Measurements from ENCODE around the gene PTPRD.

The PTPRD gene

GRCh38 chr9:9719373-9720112 lies 893.3 kb downstream of the PTPRD start:
- Histone ChIP-seq H3K4me2 (ENCODE audit: low read depth, low read length, poor library complexity, severe bottlenecking) (no peak overlapping the region), H4K20me1 (ENCODE audit: low read depth, low read length) (no peaks in the 10 kb centered on the region), H3K27me3 (ENCODE audit: low read length) (no peaks in the 10 kb centered on the region), H2AFZ (ENCODE audit: low read depth, low read length, severe bottlenecking) (no peak overlapping the region), H3K27ac (ENCODE audit: low read depth, low read length) (no peak overlapping the region), H3K9ac (ENCODE audit: low read length) (no peak overlapping the region), H3K4me3 (ENCODE audit: insufficient read depth, low read length, poor library complexity, severe bottlenecking) (no peak overlapping the region), H3K9me3 (ENCODE audit: insufficient read depth, low read length) (peaks cover 8% of the 10 kb centered on the region; the same call in 1 of the 2 replicates), H3K9me2 (replicated peaks; ENCODE audit: insufficient read depth, low read length) (no peaks in the 10 kb centered on the region), H3F3A (ENCODE audit: insufficient read depth) (no peaks in the 10 kb centered on the region), H3K36me3 (ENCODE audit: low read length) (no peaks in the 10 kb centered on the region), H3K79me2 (ENCODE audit: insufficient read depth, low read length) (no peaks in the 10 kb centered on the region)
- TF ChIP-seq CTCF (IDR thresholded peaks at IDR 0.05; ENCODE audit: insufficient read depth, low read length, poor library complexity, severe bottlenecking) (no peak), EZH2phosphoT487 (conservative IDR thresholded peaks at IDR 0.05; ENCODE audit: low read length) (no peak)

- Histone ChIP-seq H3K9me2 (replicated peaks; ENCODE audit: insufficient read depth, low read length) (no peaks in the 10 kb centered on the region), H2AFZ (ENCODE audit: low read depth, low read length, severe bottlenecking) (no peak overlapping the region), H3F3A (ENCODE audit: insufficient read depth) (no peaks in the 10 kb centered on the region), H3K9ac (ENCODE audit: low read length) (no peak overlapping the region), H3K79me2 (ENCODE audit: insufficient read depth, low read length) (no peaks in the 10 kb centered on the region), H3K27ac (ENCODE audit: low read depth, low read length) (no peak overlapping the region), H3K4me2 (ENCODE audit: low read depth, low read length, poor library complexity, severe bottlenecking) (no peak overlapping the region), H4K20me1 (ENCODE audit: low read depth, low read length) (no peaks in the 10 kb centered on the region), H3K4me3 (ENCODE audit: insufficient read depth, low read length, poor library complexity, severe bottlenecking) (no peak overlapping the region), H3K27me3 (ENCODE audit: low read length) (no peaks in the 10 kb centered on the region), H3K36me3 (ENCODE audit: low read length) (no peaks in the 10 kb centered on the region), H3K9me3 (ENCODE audit: insufficient read depth, low read length) (peaks cover 8% of the 10 kb centered on the region; the same call in 1 of the 2 replicates)
- no peak for TF ChIP-seq CTCF (IDR thresholded peaks at IDR 0.05; ENCODE audit: insufficient read depth, low read length, poor library complexity, severe bottlenecking)
- no peak for TF ChIP-seq EZH2phosphoT487 (conservative IDR thresholded peaks at IDR 0.05; ENCODE audit: low read length)
Observed at GRCh38 chr9:9718691-9719090, 894.1 kb downstream of the PTPRD start.

- Histone ChIP-seq H3K36me3 (ENCODE audit: low read length) (no peaks in the 10 kb centered on the region), H2AFZ (ENCODE audit: low read depth, low read length, severe bottlenecking) (no peak overlapping the region), H4K20me1 (ENCODE audit: low read depth, low read length) (no peaks in the 10 kb centered on the region), H3K27me3 (ENCODE audit: low read length) (0 out of 2 replicates have a peak, but pooled peaks cover 4% of the 10 kb centered on the region), H3K79me2 (ENCODE audit: insufficient read depth, low read length) (no peaks in the 10 kb centered on the region), H3K9ac (ENCODE audit: low read length) (no peak overlapping the region), H3K4me2 (ENCODE audit: low read depth, low read length, poor library complexity, severe bottlenecking) (no peak overlapping the region), H3K9me2 (replicated peaks; ENCODE audit: insufficient read depth, low read length) (no peaks in the 10 kb centered on the region), H3K27ac (ENCODE audit: low read depth, low read length) (no peak overlapping the region), H3K9me3 (ENCODE audit: insufficient read depth, low read length) (no peaks in the 10 kb centered on the region), H3K4me3 (ENCODE audit: insufficient read depth, low read length, poor library complexity, severe bottlenecking) (no peak overlapping the region), H3F3A (ENCODE audit: insufficient read depth) (no peaks in the 10 kb centered on the region)
- no peak for TF ChIP-seq EZH2phosphoT487 (conservative IDR thresholded peaks at IDR 0.05; ENCODE audit: low read length)
- no peak for TF ChIP-seq CTCF (IDR thresholded peaks at IDR 0.05; ENCODE audit: insufficient read depth, low read length, poor library complexity, severe bottlenecking)
Observed at GRCh38 chr9:9679433-9679832, 933.4 kb downstream of the PTPRD start.
